ENCODE measurements around the gene ADAMTS3.

DNA sequence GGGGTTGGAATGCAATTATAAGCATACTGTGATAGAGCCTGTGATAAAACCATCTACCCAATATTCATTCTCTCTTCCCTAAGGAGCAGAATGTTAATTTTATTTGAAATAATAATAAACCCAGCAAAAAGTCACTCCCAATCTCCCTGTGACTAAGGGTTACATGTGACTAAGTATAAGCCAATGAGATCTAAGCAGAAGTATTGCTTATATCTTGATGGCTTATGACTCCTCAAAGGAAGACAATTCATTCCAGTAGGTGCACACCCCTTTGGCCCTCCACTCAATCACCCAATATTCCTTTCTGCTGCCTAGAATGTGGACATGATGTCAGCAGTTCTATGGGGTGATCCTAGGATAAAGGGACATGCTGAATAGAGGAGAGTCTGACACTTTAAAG is 224.6 kb downstream of the ADAMTS3 start:
- TF ChIP-seq POLR2A (IDR thresholded peaks at IDR 0.05): no peak
- TF ChIP-seq, protein P1, sequence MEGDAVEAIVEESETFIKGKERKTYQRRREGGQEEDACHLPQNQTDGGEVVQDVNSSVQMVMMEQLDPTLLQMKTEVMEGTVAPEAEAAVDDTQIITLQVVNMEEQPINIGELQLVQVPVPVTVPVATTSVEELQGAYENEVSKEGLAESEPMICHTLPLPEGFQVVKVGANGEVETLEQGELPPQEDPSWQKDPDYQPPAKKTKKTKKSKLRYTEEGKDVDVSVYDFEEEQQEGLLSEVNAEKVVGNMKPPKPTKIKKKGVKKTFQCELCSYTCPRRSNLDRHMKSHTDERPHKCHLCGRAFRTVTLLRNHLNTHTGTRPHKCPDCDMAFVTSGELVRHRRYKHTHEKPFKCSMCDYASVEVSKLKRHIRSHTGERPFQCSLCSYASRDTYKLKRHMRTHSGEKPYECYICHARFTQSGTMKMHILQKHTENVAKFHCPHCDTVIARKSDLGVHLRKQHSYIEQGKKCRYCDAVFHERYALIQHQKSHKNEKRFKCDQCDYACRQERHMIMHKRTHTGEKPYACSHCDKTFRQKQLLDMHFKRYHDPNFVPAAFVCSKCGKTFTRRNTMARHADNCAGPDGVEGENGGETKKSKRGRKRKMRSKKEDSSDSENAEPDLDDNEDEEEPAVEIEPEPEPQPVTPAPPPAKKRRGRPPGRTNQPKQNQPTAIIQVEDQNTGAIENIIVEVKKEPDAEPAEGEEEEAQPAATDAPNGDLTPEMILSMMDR (IDR thresholded peaks at IDR 0.05): no peak
